GM19467 (cell line): ENCODE data around the gene CFAP65.

ENCODE experiments used
- ATAC-seq: cut with Tn5 transposase; IDR thresholded peaks from one replicate; pipeline ENCODE4 v1.9.1; 2021; ENCODE audit warnings: mild to moderate bottlenecking, moderate library complexity; ENCODE audit not compliant: unreplicated experiment

Gene CFAP65

DNA sequence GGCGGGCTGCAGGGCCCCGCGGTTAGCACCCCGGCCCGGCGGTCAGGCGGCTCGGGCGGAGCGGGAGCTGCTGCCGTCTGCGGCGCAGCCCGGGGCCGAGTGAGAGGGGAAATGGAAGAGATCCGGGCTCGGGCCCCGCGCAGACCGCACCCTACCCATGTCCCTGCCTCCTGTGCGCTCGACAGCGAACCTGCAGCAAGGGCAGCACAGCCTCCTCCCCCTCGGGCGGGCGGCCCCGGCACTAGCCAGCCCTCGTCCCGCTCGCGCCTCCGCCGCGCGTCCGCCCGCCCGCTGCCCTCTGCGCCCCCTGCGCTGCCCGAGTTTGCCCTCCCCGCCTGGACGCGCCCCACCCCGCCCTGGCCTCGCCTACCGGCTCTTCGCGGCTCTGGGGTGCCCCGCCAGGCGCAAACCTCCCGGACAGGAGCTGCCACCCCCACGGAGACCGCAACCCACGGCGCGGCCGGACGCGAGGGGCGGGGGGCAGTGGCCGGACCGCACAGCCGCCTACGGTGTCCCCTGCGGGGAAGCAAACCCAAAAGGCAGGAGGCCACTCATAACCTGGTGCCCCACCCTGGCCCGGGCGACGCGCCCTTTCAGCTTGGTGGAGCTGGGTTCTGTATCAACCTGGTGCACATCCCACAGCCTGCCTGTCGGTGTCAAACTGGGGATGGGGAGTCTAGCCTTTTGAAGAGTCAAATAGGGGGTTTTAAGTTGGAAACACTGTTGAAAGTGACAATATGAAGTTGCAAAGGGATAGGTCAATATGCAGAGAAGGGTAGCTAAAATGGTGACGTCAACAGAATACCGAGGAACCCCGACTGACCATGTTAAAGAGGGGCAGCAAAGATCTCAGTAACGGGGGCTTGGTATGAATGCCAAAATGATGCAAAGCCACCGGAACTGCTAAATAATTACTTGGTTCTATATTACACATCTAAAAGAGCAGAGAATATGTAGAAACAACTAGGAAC, 19.8 kb upstream of the CFAP65 start, which contains the start of gene IHH:
IHH (minus strand) TSS at position 101 of the 971 bp plus-strand sequence. CDS start 454 bp downstream, outside the sequence.
- no peak for ATAC-seq

DNA sequence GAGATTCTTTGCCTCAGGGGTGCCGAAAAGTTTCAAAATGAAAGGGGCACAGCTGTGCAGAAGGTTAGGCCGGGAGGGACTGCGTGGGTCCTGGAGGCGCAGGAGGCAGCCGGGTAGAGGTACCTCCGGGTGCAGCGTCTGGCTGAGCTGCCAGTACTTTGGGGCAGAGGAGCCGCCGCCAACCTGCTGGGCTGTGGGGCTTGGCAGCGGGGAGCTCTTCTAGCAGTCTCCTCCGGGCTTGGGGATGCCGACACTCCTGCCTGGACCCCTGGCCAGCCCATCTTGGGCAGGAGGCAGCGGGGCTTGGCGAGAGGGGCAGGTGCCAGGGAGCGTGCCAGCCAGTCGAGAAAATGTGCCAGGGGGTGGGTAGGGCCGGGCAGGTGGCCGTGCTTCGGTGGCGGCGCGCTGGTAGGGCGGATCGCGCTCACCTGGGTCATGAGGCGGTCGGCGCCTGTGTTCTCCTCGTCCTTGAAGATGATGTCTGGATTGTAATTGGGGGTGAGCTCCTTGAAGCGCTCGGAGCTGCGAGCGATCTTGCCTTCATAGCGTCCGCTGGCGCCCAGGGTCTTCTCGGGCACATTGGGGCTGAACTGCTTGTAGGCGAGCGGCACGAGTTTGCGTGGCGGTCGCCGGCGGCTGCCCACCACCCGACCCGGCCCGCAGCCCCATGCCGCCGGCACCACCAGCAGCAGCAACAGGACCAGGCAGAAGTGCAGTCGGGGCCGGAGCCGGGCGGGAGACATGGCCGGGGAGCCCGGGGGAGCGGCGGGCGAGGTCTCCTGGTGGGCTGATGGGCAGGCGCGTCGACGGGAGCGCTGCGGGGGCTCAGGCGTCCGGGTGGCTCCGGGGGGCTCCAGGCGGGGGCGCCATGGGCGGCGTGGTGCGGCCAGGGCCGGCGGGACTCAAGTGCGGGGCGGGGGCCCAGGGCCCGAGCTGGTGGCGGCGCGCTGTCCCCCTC, 18.7 kb upstream of the CFAP65 start:
- ATAC-seq, result no peak

DNA sequence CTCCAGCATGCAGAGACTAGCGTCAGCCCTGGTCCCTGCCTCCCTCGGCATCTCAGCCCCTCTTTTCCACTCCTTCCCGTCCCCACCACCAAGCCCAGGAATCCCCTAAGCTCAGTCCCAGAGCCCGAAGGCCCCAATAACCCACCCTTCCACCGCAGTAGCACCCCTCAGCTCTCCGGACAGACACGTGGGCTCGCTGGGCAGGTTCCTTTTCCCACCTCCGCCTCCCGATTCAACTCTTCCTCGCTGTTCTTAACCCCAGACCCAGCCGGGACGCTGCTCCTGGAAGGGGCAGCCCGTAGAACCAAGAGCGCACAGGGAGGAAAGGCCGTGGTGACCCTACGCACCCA, 18.0 kb upstream of the CFAP65 start:
- ATAC-seq, result no peak

DNA sequence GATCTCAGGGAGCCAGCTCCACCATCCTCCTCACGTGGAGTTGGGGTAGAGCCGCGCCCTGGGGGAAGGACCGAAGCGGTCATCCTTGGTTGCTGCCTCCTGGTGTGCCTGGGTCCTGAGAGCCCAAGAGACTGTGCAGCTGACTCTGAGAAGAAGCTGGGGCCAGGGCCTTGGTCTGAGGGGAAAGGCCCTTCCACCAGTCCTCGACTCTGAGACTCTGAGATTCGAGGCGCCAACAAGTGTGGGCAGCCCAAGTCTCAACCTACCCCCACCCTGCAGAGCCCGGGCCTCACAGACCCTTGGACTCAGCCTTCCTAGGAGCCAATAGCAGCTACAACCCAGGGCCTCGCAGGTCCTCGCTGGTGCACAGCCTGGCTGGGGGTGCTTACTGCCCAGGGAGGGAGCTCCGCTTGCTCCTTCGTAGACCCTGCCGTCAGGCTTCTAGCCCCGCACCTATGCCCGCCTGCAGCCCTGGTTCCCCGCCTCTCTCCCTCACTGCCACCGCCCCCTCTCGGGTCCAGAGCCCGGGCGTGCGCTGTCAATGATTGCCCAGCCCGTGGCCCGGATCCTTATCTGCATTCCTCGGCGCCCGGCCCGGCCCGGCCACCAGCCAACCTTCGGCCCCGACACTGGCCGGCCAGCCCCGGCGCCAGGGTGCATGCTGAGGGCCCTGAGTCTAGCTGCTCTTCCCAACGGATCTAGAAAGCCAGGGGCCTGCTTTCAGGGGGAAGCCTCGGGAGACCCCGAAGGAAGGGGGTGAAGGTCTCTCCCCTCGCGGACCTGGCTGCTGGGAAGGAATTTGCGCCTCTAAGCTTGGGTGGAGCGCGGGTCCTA, 17.4 kb upstream of the CFAP65 start:
- ATAC-seq, result no peak

DNA sequence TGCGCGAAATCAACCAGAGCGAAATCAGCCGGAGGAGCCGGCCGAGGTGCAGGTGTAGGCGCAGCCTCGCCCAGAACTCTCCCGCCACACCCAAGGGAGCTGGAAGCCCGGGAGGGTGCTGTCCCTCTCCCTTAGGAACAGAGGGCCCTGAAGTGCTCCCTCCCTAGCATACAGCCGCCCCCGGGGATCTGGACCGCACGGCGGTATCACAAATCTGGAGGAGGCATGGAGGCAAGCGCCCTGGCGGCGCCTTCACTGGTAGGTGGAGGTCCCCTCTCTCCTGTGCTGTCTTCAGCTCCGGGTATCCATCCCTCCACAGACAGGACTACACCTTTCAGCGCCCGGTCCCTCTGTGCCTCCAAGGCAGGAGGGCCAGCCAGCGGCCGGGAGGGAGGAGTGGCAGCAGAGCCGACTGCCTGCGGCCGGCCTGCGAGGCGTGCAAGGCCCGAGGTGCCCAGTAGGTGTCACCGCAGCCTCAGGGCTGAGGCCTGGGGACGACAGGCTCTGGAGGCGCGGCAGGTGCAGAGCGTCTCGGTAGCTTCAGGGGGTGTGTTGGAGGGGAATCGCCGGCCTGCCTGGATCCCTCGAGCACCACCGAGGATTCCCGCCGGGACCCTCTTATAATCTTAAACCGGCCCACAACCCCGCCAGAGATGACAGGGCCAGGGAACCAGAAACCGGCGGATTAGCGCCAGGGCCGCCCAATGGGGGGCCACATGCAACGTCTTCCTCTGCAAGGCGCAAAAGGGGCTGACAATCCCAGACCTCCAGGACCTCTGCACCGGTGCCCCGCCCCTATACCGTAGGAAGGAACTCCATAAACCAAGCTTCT, 16.6 kb upstream of the CFAP65 start:
- peak; percentile 77 for ATAC-seq

DNA sequence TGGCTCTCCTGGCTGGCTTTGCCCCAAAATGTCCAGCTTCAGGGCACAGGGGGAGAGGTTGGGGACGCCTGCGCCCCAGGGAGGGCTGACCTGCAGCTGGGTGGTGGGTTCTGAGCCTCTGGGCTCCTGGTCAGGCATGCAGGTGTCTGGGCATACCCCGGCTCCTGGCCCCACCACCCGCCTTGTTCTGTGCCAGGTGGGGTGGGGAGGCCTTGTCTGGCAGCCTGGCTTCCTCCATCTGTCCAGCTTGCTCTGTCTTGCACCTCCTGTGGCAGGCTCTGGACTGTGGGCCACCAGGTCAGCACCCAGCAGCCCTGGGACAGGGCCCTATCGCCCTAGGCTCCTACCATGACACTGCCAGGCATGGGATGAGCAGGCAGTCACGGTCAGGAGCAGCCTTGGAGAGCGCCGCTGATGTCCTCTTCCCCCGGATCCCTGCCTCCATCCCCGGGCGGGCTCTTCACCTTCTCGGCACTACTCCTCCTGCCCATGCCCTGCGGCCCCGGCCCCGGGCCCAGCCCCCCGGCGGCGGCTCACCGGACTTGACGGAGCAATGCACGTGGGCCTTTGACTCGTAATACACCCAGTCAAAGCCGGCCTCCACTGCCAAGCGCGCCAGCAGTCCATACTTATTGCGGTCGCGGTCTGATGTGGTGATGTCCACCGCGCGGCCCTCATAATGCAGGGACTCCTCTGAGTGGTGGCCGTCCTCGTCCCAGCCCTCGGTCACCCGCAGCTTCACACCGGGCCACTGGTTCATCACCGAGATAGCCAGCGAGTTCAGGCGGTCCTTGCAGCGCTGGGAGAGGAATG, 15.8 kb upstream of the CFAP65 start:
- no peak for ATAC-seq

DNA sequence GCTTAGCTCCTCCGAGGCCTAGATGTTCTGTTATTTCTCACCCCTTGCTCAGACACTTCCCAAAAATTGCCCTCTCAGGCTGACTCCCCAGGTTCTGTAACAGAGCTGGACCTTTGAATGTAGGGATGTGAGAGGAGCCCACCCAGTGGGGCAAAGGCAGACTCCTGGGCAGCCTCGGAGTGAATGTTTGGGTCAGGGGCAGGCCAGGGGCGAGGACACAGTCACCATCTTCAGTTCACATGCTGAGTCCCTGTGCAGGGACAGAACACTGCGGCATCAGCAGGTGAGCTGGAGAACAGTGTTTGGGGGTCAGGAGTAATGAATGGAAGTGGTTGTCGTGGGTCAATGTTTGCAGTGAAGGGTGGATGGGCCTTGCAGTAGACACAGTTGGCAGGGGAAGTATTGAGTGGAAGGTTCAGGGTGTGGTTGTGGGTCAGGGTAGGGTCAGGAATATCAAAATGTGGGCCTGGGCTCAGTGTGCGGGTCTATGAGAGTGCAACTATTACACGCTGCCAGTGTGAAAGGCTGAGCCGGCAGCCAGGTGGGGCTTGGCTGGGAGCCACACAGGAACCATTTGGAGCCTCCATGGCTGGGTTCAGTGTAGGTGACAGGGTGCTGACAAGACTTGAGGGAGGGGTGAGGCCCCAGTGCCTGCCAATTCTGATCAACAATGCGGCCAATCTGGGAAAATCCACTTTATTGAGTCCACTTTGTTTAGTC, 15.0 kb upstream of the CFAP65 start:
- no peak for ATAC-seq

DNA sequence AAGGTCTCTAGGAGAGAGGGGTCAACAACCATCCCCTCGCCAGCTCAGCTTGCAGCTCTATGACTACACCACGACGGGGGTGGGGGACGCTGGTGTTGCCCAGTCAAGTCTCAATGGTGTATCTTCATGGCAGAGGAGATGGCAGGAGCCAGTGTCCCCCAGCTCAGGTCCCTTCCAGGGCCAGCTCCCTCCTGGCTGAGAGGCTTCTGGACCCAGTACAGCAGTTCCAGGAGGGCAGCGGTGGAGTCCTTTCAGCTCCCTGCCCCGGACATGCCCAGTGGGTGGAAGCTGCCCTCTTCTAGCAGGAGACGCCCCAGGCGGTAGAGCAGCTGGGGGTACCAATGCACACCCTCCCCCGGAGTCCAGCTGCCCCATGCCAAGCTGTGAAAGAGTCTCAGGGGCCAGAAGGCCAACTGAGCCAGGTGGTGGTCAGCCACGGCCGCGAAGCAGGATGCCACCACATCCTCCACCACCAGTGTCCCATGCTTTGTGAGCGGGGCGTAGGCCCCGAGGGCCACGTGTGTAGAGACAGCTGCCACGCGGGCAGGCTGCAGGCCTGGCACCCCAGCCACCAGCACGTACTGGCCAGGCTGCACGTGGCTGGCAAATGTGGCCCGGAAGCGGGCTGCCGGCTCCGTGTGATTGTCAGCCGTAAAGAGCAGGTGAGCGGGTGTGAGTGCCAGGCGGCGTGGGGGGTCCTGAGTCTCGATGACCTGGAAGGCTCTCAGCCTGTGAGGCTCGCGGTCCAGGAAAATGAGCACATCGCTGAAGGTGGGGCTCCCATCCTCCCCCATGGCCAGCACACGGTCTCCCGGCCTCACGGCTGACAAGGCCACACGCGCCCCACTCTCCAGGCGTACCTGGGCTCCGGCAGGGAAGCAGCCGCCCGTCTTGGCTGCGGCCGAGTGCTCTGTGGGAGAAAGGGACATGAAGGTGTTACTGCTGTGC, 13.9 kb upstream of the CFAP65 start:
- no peak for ATAC-seq

DNA sequence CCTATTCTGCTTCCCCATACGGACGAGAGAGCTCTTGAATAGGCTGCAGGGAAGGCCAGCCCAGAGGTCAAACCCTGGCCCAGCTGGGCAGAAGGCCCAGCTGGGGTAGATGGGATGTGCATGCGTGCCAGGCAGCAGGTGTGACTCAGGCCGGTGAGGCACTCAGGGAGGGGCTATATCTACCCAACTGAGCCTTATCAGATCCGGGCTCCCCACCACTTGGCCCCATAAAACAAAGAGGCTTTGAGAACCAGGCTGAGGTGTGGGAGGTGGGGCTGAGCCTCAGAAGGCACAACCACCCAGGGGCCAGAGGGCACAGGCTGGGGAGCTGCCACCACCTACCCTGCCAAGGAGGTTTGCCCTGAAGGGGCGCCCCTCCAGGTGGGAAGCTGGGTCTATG, 8.0 kb upstream of the CFAP65 start:
- ATAC-seq, result no peak

DNA sequence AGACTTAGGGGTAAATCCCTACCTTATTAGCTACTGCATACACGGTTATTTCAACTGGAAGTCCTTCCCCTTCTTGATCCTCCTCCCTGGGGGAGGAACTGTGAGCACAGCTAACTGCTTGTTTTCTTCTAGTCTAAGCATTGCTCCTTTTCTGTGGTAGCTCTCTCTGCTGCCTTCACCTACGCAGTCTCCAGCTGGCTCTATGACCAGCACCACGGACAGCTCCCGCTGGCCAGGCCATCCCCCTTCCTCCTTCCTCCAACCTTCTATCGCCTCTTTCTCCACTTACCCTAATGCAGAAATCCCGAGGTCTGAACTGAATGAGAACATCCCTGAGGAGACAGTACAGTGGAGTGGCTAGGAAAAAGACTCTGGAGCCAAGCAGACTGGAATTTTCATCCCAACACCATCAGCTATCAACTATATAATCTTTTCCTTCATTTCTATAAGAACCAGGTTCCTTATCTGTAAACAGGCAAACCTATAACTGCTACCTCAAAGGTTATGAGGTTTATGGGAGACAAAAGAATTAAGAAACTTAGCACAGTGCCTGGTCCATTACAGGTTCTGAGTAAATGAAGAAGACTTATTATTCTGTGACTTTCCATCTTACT, 4.7 kb upstream of the CFAP65 start:
- no peak for ATAC-seq

DNA sequence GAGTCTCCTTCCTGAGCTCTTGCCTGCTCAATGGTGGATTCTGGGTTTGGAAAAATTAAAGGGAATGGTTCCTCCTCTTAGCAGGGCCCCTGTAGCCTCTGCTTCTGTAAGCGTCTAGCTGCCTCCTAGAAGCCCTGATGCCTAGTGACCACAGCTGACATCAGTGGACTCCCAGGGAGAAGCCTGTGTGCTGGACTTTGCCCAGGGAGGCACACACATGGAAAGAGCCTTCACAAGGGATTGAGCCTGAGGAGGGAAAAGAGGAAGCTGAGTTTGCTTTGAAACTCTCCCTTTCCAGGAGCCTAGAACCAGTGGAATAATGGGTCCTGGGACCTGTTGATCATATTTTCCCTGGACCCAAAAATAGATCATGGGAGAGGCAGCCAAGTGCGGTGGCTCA, 1.4 kb upstream of the CFAP65 start:
- ATAC-seq, result no peak

DNA sequence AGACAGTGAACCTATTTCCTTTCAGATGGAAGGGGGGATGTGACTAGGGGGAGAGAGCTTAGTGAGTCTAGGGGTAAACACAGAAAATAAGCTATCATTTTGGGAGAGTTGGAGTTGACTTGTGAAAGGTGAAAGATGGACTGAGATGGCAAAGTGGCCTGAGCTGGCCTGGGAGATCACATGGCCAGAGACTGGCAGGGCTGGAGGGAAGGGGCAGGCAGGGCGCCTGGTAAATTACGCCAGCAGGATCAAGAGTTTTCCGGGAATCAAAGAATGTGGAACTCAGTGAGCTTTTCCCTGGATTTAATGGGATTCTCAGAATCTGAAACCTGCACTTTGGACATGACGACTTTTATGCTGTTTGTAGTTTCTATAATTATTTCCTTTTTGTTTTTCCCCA, 841 bp upstream of the CFAP65 start:
- no peak for ATAC-seq

DNA sequence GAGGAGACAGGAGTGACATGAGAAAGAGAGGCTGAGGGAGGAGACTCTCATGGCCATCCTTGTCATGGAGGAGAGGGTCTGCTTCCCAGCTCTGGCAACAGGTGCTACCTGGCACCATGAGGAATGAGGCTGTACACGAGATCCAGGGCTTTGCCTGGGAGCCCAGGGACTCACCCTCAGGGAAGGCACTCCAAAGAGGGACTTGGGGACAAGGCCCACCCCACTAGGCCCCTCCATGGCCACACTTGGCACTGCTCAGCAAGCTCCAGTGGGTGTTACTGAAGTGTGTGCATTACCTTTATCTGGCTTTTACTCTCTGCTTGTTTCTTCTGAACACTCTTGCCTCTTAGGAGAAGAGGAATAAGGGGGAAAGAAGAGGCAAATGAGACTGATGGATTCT, 2.7 kb downstream of the CFAP65 start:
- no peak for ATAC-seq

DNA sequence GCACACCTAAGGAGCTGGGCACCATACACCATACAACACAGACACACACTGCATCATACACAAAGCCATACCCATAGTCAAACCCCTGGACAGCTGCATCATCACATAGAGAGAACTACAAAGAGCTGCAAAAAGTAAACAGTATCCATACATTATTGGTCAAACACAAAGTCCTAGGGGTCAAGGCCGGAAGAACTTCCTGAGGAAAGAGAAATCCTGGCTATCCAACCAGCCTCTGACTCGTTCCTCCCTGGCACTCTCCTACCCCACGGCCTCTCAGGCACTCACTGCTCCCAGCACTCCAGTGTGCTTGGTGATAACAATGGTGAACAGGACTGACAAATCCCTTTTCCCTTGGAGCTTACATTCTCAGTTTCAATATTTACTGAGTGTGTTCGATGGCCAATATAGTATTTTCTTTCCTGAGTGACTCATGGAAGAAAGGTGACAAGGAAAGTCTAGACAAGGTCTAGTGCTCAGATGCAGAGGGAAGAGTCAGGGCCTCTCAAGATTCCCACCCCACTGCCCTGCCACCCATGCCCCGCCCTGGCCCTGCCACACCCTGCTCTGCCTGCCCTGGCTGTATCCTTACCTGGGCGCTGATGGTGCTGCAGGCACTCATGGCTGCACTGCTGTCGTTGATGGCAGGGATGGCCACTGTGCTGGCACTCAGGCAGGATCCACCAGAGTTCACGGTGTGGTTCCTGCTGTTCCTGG, 3.4 kb downstream of the CFAP65 start:
- no peak for ATAC-seq

DNA sequence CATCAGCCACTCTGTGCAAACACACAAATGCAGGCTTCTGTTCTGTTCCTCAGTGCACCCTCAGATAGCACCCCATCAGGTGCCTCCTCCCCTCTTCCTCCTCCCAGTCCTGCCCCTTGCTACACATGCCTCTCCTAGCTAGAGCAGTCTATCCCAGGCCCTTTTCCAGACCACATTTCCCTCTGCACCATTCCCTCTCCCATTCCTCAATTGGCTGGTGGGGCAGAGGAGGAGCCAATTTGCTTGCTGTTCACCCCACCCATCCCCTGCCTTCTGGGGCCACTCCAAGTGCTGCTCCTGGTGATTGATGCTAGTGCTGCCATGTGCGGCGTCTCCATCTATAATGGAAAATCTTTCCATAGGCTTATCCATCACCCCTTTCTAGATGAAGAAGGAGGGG, 5.4 kb downstream of the CFAP65 start:
- ATAC-seq, result no peak

DNA sequence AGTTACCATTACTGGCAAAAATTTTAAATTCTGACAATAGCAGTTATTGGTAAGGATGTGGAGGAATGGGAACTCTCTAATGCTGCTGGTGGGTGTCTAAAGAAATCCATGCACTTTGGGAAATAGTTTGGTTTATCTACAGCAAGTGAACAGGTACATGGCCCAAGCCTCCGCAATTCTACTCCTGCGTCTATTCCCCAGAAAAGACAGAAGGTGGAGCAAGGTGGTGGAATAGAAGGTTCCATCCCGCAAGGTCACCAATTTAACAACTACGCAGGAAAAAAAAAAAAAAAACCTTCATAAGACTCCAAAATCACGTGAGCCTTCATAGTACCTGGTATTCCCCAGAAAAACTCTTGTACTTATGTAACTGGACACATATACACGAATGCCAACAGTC, 6.5 kb downstream of the CFAP65 start:
- no peak for ATAC-seq
